HEK293 (cell line): ENCODE measurements around the gene STAT5B.

ENCODE experiments used
- CTCF ChIA-PET: fragments of 350-600 bp; formaldehyde crosslinking; extraction: SDS; loops from one replicate; lab custom pipeline; 2021; ENCODE audit warnings: antibody characterized with exemption; lab: Yijun Ruan, JAX
- POLR2A ChIA-PET: fragments of 300-600 bp; formaldehyde crosslinking; extraction: SDS; loops from one replicate; lab custom pipeline; 2020; ENCODE audit warnings: antibody characterized with exemption, inconsistent platforms; lab: Yijun Ruan, JAX
- H3K27ac ChIP-seq: fragments of 200-500 bp; sonication (Bioruptor generic); 2 replicates; pipeline ENCODE4 v1.5.1; 2014; ENCODE audit warnings: low read depth, low read length, control low read depth, inconsistent platforms; ENCODE audit errors: extremely low read depth
- H3K36me3 ChIP-seq, 2 experiments: fragments of 200-500 bp in 1 of 2; sonication (Bioruptor generic) in 1 of 2; 1 replicate in 1 of 2; 2 replicates in 1 of 2; pipeline ENCODE4 v1.5.1; 2014 to 2017; ENCODE audit warnings: inconsistent platforms in 2 of 2, low read length in 2 of 2; ENCODE audit not compliant: control insufficient read depth in 2 of 2, insufficient read depth in 1 of 2
- H3K4me1 ChIP-seq: fragments of 200-500 bp; sonication (Bioruptor generic); 2 replicates; pipeline ENCODE4 v1.5.1; 2014; ENCODE audit warnings: mild to moderate bottlenecking, low read length, inconsistent platforms; ENCODE audit not compliant: control insufficient read depth, insufficient read depth
- H3K4me3 ChIP-seq: 2 replicates; pipeline ENCODE4 v1.5.1; 2011; ENCODE audit warnings: low read depth, mild to moderate bottlenecking, control low read depth, low read length, moderate library complexity
- H3K9me3 ChIP-seq: fragments of 200-500 bp; sonication (Bioruptor generic); 2 replicates; pipeline ENCODE4 v1.5.1; 2014; ENCODE audit warnings: low read depth, low read length, inconsistent platforms; ENCODE audit not compliant: control insufficient read depth, insufficient read depth
- BCL11B ChIP-seq: fragments of 450-650 bp; formaldehyde crosslinking; IDR thresholded peaks from 2 replicates; pipeline ENCODE4 v1.5.1; 2016; ENCODE audit warnings: low read depth, missing biosample characterization, missing genetic modification characterization
- IKZF3 ChIP-seq: fragments of 450-650 bp; IDR thresholded peaks from 2 replicates; pipeline ENCODE4 v1.5.0; 2018; ENCODE audit warnings: missing biosample characterization, mild to moderate bottlenecking, missing genetic modification characterization, moderate library complexity
- KLF1 ChIP-seq: fragments of 450-650 bp; formaldehyde crosslinking; IDR thresholded peaks from 2 replicates; pipeline ENCODE4 v1.5.1; 2016; ENCODE audit warnings: missing biosample characterization, missing genetic modification characterization
- KLF9 ChIP-seq: fragments of 450-650 bp; formaldehyde crosslinking; IDR thresholded peaks from 2 replicates; pipeline ENCODE4 v1.5.1; 2016; ENCODE audit warnings: missing biosample characterization, missing genetic modification characterization, low read depth
- RBAK ChIP-seq: fragments of 450-650 bp; formaldehyde crosslinking; IDR thresholded peaks from 2 replicates; pipeline ENCODE4 v1.5.1; 2016; ENCODE audit warnings: missing biosample characterization, missing genetic modification characterization
- SCRT1 ChIP-seq: fragments of 450-650 bp; formaldehyde crosslinking; IDR thresholded peaks from 2 replicates; pipeline ENCODE4 v1.5.1; 2016; ENCODE audit warnings: missing biosample characterization, missing genetic modification characterization, borderline replicate concordance
- ZBTB7A ChIP-seq: fragments of 450-650 bp; formaldehyde crosslinking; IDR thresholded peaks from 2 replicates; pipeline ENCODE4 v1.5.1; 2016; ENCODE audit warnings: low read depth, missing biosample characterization, missing genetic modification characterization
- ZNF19 ChIP-seq: fragments of 450-650 bp; formaldehyde crosslinking; IDR thresholded peaks from 2 replicates; pipeline ENCODE4; 2016; ENCODE audit warnings: missing biosample characterization, missing genetic modification characterization, low read depth
- ZNF2 ChIP-seq: fragments of 450-650 bp; formaldehyde crosslinking; IDR thresholded peaks from 2 replicates; pipeline ENCODE4 v1.5.1; 2016; ENCODE audit warnings: missing biosample characterization, missing genetic modification characterization
- ZNF202 ChIP-seq: fragments of 450-650 bp; formaldehyde crosslinking; IDR thresholded peaks from 2 replicates; pipeline ENCODE4 v1.5.1; 2016; ENCODE audit warnings: missing biosample characterization, missing genetic modification characterization, borderline replicate concordance
- ZNF214 ChIP-seq: fragments of 450-650 bp; formaldehyde crosslinking; IDR thresholded peaks from 2 replicates; pipeline ENCODE4 v1.5.1; 2017; ENCODE audit warnings: missing biosample characterization, mild to moderate bottlenecking, missing genetic modification characterization, borderline replicate concordance
- ZNF221 ChIP-seq: fragments of 450-650 bp; formaldehyde crosslinking; IDR thresholded peaks from 2 replicates; pipeline ENCODE4 v1.5.1; 2017; ENCODE audit warnings: missing biosample characterization, missing genetic modification characterization, borderline replicate concordance
- ZNF664 ChIP-seq: fragments of 450-650 bp; formaldehyde crosslinking; IDR thresholded peaks from 2 replicates; pipeline ENCODE4 v1.5.1; 2016; ENCODE audit warnings: missing biosample characterization, missing genetic modification characterization
- ZNF76 ChIP-seq: fragments of 450-650 bp; formaldehyde crosslinking; IDR thresholded peaks from 2 replicates; pipeline ENCODE4; 2016; ENCODE audit warnings: low read depth, missing biosample characterization, missing genetic modification characterization, borderline replicate concordance
- ZSCAN16 ChIP-seq: fragments of 450-650 bp; formaldehyde crosslinking; IDR thresholded peaks from 2 replicates; pipeline ENCODE4 v1.5.1; 2016; ENCODE audit warnings: missing biosample characterization, missing genetic modification characterization
- TF ChIP-seq, protein P1 (sequence below): fragments of 450-650 bp; formaldehyde crosslinking; IDR thresholded peaks from 2 replicates; pipeline ENCODE4 v1.5.1; 2016; ENCODE audit warnings: missing biosample characterization, missing genetic modification characterization
- TF ChIP-seq, protein P2 (sequence below): fragments of 450-650 bp; formaldehyde crosslinking; IDR thresholded peaks from 2 replicates; pipeline ENCODE4 v1.5.1; 2016; ENCODE audit warnings: missing biosample characterization, missing genetic modification characterization, low read depth
- TF ChIP-seq, protein P3 (sequence below): fragments of 450-650 bp; formaldehyde crosslinking; IDR thresholded peaks from 2 replicates; pipeline ENCODE4 v1.5.1; 2016; ENCODE audit warnings: missing biosample characterization, missing genetic modification characterization
- TF ChIP-seq, protein P4 (sequence below): fragments of 450-650 bp; formaldehyde crosslinking; IDR thresholded peaks from 2 replicates; pipeline ENCODE4; 2016; ENCODE audit warnings: missing biosample characterization, missing genetic modification characterization

Gene STAT5B

DNA sequence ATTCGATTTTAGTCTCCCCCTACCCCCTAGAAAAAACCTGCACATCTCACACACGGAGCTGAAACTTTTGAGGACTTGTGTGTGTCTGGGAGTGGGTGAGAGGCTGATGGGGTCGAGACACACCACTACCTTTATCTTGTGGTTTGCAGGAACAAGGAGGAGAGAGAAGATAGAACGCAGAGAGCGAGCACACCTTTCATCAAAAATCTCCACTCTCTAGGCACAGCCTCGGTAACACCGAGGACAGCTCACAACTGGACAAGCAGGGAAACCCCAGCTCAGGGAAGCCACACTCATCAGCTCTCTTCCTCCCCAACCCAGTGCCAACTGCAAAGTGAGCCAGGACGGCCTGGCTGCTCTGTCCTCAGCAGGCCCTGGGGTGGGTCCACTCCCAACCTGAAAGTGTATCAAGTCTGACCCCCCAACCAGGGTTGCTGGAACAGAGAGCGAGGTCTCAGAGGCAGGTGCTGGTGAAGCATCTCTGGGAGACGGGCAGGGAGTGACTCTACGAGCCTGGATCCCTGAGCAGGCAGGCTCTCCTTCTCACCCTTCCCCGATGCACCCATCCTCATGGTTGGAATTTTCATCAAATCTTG, 76.7 kb downstream of the STAT5B start (continued):
- TF ChIP-seq, protein P1, sequence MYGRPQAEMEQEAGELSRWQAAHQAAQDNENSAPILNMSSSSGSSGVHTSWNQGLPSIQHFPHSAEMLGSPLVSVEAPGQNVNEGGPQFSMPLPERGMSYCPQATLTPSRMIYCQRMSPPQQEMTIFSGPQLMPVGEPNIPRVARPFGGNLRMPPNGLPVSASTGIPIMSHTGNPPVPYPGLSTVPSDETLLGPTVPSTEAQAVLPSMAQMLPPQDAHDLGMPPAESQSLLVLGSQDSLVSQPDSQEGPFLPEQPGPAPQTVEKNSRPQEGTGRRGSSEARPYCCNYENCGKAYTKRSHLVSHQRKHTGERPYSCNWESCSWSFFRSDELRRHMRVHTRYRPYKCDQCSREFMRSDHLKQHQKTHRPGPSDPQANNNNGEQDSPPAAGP (tag by site-specific recombination): no peak
- TF ChIP-seq, protein P2, sequence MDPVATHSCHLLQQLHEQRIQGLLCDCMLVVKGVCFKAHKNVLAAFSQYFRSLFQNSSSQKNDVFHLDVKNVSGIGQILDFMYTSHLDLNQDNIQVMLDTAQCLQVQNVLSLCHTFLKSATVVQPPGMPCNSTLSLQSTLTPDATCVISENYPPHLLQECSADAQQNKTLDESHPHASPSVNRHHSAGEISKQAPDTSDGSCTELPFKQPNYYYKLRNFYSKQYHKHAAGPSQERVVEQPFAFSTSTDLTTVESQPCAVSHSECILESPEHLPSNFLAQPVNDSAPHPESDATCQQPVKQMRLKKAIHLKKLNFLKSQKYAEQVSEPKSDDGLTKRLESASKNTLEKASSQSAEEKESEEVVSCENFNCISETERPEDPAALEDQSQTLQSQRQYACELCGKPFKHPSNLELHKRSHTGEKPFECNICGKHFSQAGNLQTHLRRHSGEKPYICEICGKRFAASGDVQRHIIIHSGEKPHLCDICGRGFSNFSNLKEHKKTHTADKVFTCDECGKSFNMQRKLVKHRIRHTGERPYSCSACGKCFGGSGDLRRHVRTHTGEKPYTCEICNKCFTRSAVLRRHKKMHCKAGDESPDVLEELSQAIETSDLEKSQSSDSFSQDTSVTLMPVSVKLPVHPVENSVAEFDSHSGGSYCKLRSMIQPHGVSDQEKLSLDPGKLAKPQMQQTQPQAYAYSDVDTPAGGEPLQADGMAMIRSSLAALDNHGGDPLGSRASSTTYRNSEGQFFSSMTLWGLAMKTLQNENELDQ: no peak
- TF ChIP-seq, protein P3, sequence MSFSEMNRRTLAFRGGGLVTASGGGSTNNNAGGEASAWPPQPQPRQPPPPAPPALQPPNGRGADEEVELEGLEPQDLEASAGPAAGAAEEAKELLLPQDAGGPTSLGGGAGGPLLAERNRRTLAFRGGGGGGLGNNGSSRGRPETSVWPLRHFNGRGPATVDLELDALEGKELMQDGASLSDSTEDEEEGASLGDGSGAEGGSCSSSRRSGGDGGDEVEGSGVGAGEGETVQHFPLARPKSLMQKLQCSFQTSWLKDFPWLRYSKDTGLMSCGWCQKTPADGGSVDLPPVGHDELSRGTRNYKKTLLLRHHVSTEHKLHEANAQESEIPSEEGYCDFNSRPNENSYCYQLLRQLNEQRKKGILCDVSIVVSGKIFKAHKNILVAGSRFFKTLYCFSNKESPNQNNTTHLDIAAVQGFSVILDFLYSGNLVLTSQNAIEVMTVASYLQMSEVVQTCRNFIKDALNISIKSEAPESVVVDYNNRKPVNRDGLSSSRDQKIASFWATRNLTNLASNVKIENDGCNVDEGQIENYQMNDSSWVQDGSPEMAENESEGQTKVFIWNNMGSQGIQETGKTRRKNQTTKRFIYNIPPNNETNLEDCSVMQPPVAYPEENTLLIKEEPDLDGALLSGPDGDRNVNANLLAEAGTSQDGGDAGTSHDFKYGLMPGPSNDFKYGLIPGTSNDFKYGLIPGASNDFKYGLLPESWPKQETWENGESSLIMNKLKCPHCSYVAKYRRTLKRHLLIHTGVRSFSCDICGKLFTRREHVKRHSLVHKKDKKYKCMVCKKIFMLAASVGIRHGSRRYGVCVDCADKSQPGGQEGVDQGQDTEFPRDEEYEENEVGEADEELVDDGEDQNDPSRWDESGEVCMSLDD (tag by site-specific recombination): no peak
- no peak for TF ChIP-seq KLF9 (tag by site-specific recombination)
- TF ChIP-seq, all 188 proteins: peak for 0

DNA sequence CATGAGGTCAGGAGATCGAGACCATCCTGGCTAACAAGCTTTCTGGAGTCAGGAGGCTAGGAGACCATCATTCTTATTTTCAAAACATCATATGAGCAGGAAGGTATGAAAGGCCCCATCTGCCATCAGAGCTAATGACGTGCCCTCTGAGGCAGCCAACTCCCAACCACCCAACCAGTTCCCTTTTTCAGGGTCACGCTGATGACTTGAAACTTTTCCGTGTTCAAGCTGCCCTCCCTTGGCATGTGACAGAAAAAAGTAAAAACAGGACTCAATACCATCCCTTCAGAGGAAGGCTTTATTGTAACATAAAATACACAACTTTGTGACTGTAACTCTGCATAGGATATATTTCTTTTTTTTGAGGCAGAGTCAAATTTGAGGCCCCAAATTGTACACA, 77.3 kb downstream of the STAT5B start:
- POLR2A ChIA-PET: interaction anchor here (1.2 kb wide), 1 partner anchor 13 kb away, joined by 3 read pairs; no protein-coding TSS in a partner anchor
- CTCF ChIA-PET: interaction anchor here (0.6 to 2.1 kb wide), 5 partner anchors 14 to 208 kb away, joined by 3 to 8 read pairs (median 3); partner anchors contain the start of gene HCRT
- Histone ChIP-seq H3K27ac (no peak overlapping the region), H3K9me3 (no peaks in the 10 kb centered on the region), H3K4me1 (no peaks in the 10 kb centered on the region; the same call in 1 of the 2 replicates), H3K36me3 (peaks cover 0 to 36% of the 10 kb centered on the region in 2 experiments; a peak in 2 of 3 replicates), H3K4me3 (no peak overlapping the region)
- TF ChIP-seq IKZF3 (tag by site-specific recombination): no peak
- TF ChIP-seq ZNF214 (tag by site-specific recombination): no peak
- no peak for TF ChIP-seq ZBTB7A (tag by site-specific recombination)
- no peak for TF ChIP-seq ZNF76 (tag by site-specific recombination)
- no peak for TF ChIP-seq ZNF202 (tag by site-specific recombination)
- TF ChIP-seq BCL11B (tag by site-specific recombination): no peak
- TF ChIP-seq ZNF221 (tag by site-specific recombination): no peak
- no peak for TF ChIP-seq ZNF664 (tag by site-specific recombination)
- no peak for TF ChIP-seq ZSCAN16 (tag by site-specific recombination)
- TF ChIP-seq RBAK: no peak
- TF ChIP-seq KLF9 (tag by site-specific recombination): no peak
- TF ChIP-seq ZNF2 (tag by site-specific recombination): no peak
- no peak for TF ChIP-seq KLF1 (tag by site-specific recombination)
- TF ChIP-seq ZNF19 (tag by site-specific recombination): no peak
- TF ChIP-seq, protein P4, sequence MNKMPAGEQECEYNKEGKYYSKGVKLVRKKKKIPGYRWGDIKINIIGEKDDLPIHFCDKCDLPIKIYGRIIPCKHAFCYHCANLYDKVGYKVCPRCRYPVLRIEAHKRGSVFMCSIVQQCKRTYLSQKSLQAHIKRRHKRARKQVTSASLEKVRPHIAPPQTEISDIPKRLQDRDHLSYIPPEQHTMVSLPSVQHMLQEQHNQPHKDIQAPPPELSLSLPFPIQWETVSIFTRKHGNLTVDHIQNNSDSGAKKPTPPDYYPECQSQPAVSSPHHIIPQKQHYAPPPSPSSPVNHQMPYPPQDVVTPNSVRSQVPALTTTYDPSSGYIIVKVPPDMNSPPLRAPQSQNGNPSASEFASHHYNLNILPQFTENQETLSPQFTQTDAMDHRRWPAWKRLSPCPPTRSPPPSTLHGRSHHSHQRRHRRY: no peak
- no peak for TF ChIP-seq SCRT1 (tag by site-specific recombination)
